NCI-H2081 (cell line): ENCODE data around the gene AHRR.

Experiments
- DNase-seq, 2 experiments: peaks; one replicate each; lab custom pipeline; 2025; lab: John Stamatoyannopoulos, UW

AHRR gene

DNA sequence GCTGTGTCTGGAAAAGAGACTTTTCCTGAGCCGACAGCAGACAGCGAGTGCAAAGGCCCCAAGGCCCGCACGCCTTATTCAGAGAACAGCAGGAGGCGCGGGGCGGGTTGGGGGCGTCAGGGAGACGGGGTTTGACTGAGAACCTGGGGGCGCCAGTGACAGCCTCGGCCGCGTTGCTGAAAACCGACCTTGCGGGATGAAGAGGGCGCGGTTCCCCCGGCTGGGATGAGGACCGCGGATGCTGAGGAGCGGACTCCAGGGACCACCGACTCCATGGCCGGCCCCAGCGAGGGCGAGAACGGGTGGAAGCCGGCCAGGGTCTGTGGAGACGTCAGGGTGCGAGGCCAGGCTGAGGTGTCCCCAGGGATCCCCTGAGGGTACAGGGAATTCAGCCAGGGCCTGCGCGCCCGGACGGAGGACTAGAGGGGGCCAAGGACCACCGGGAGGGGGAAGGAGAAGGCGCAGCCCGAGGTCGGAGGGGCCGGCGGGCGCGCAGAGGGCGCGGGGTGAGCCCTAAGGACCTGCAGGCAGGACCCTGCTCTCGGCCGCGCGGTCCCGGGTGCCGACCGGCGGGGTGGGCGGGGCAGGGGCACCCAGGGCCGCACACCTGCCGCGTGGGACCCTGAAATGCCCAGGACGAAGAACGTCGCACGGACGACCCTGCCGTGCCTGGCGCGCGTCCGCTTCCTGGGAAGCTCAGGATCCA lies 837 bp upstream of the AHRR start:
- no peak for DNase-seq

DNA sequence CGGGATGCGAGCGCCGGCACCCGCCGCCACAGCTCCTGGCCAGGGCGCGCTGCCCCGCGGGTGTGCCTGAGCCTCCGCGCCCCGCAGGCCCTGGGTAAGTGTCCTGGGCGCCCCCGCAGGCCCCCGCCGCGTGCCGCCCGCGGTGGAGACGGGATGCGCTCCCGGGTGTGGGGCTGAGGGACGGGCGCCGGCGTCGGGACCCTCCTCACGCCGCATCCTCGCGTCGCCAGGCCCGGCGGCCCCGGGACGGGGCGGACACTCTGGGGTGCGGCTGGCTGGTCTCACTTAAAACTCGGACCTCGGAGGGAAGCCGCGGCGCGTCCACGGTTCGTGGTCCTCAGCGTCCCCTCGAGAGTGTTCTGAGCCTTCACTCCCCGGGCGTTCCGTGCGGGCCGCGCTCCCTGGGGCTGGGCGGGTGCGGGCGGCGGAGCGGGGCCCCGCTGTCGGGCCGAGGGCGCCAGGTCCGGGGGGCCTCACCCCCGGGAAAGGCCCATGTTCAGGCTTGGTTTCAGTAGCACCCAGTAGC lies 275 bp downstream of the AHRR start:
- no peak for DNase-seq

DNA sequence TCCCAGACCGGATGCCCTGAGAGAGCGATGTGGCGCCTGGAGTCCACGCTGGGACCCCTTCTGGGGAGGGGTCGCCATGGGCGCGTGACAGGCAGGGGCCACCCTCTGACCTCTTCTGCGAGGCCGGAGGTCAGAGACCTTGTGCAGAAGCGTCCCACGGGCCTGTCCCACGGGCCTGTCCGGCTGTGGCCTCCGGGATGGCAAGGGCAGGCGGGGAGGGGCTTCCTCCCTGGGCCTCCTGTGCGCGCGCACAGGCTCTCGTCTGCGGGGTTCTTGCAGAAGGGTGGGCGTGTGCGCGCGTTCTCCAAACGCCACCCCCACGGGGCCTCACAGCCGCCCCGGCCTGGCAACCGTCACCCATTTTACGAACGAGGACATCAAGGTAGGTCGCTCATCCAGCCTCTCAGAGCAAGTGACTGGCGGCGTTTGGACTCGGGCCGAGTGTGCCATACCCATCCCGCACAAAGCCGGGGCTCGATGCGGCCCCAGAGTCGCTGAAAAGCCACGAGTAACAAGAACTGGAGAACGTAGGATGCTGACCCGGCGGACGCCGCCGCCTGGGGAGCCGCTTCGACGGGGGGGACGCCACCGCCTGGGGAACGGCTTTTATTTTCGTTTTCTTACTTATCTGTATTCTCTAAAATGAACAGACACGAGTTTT lies 897 bp downstream of the AHRR start:
- DNase-seq: peak in 1 of 2 experiments; percentile 24

GRCh38 chr5:322942-323879 lies 1.7 kb downstream of the AHRR start:
- DNase-seq: peak in 1 of 2 experiments; percentile 47

- no peak for DNase-seq
These were observed 3.5 kb downstream of the AHRR start for GRCh38 chr5:324736-325612.

GRCh38 chr5:326109-326508 lies 4.6 kb downstream of the AHRR start:
- DNase-seq: no peak

GRCh38 chr5:329121-329735 lies 7.7 kb downstream of the AHRR start:
- no peak for DNase-seq

DNA sequence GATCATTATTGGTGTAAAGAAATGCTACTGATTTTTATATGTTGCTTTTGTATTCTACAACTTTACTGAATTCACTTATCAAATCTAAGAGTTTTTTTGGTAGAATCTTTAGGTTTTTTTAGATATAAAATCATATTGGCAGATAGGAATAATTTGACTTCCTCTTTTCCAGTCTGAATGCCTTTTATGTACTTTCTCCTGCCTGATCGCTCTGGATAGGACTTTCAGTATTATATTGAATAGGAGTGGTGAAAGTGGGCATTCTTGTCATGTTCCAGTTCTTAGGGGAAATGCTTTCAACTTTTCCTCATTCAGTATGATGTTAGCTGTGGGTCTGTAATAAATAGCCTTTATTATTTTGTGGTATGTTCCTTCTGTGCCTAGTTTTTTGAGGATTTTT lies 8.3 kb downstream of the AHRR start:
- DNase-seq: no peak

DNA sequence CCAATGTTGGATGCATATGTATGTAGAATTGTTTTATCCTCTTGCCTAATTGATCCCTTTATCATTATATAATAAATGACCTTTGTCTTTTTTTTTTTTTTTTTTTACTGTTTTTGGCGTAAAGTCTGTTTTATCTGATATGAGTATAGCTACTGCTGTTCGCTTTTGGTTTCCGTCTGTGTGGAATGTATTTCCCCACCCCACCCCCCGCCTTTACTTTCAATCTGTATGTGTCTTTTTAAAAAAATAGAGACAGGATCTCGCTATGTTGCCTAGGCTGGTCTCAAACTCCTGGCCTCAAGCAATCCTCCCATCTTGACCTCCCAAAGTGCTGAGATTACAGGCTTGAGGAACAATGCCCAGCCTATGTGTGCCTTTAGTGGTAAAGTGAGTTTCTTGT lies 11.3 kb downstream of the AHRR start:
- DNase-seq: no peak

- no peak for DNase-seq
These were observed 12.4 kb downstream of the AHRR start for GRCh38 chr5:333945-334344.

DNA sequence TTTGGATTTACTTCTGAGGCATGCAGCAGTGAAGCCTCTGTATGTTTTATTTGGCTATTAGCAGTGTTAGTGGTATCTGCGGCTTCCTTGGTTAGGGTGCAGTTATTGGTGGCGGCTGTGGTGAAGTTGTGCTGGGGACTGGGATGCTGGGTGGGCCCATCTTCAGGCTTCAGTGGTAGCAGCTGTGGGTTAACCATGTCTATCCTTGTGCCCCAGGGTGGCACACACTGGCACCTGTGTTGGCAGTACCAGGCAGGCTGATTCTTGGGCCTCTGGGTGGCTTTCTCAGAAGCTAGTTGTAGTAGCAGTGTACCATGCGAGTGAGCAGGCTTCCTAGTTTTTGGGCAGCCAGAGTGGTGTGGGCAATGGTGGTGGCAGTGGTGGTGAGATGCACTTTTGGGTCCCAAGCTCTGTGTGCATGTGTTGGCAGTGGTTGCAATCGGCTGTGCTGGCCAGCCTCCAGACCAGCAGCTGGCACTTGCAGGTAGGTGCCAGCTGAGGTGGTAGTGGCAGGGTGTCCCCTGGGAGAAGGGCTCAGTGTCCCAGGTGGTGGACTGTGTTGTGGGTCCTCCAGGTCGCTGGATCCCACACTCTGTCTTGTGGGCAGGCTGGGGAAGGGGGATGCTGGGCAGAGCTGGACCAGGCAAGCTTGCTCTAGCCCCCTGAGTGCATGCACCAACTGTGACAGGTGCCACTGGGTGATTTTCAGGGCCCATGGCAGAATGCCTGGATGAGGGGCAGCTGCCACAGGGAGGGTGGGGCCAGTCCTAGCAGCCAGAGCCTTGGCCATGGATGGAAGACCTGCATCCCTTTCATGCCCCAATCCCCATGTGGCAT lies 13.6 kb downstream of the AHRR start:
- DNase-seq: peak; percentile 53 to 85

DNA sequence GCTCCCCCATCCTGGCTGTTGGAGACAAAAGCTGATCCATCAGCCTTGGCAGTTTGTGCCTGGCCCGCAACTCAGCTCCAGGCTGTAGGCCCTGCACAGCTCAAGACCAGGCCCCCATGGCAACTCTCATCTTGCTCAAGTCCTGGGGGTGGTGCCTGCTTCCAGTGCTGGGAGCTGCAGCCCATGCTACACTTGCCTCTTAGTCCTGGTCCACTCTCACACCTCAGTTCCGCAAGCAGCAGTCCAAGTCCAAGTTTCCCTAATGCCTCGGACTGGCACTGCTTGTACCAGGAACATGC lies 14.2 kb downstream of the AHRR start:
- no peak for DNase-seq

DNA sequence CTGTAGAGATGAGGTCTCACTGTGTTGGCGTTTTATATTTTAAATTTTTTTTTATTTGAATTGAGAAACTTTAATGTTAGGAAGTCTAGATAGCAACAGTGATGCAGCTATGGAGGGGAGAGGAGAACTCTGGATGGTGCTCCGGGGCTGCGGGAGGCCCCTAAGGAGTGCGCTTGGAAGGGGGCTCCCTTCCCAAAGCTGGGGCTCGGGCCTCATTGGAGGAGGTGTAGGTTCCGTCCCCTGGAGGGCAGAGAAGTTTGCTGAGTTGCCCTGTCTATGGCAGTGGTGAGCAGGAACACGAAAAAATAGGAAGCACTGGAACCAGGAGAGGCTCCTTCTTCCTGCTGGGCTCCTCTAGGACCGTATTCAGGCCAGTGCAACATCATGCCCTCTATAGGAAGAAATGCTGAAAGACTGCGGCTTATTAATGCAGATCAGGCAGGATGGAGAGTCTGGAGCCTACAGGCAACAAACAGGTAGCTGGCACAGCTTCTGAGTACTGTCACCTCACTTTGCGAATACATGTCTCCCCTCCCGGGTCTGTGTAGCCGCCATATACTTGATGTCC lies 16.1 kb downstream of the AHRR start:
- peak in 1 of 2 experiments; percentile 42 for DNase-seq

DNA sequence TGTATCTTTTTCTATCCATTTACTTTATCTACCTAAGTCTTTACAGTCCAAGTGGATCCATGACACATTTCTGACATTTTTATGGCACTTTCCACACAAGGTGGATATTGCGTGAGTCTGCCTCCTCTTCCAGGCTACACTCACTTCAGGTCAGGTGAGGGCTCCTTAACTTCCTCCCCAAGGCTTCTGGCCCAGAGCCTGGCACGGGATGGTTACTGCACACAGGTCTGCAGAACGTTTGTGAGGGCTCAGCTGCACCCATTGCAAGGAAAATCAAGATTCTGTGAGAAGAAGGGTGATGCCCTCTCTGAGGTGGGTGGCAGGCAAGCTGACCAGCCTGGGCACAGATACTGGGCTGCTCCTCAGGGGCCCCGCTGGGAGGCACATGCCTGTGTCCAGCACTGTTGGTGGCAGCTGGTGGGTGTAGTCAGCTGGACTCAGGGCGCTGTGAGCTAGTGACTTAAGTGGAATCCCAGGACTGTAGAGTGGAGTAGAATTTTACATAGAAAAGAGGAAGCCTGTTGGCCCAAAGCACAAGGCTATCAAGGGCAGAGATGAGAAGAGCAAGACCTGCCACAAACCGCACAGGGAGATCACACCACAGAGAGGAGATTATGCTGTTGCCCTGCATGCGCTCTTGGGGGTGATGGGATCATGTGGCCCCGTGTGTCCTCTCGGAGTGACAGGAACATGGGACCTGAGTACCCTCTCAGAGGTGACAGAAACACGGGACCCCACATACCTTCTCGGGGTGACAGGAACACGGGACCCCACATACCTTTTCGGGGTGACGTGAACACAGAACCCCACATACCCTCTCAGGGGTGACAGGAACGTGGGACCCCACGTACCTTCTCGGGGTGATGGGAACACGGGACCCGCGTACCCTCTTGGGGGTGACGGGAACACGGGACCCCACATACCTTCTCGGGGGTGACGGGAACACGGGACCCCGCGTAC lies 21.3 kb downstream of the AHRR start:
- DNase-seq: no peak

DNA sequence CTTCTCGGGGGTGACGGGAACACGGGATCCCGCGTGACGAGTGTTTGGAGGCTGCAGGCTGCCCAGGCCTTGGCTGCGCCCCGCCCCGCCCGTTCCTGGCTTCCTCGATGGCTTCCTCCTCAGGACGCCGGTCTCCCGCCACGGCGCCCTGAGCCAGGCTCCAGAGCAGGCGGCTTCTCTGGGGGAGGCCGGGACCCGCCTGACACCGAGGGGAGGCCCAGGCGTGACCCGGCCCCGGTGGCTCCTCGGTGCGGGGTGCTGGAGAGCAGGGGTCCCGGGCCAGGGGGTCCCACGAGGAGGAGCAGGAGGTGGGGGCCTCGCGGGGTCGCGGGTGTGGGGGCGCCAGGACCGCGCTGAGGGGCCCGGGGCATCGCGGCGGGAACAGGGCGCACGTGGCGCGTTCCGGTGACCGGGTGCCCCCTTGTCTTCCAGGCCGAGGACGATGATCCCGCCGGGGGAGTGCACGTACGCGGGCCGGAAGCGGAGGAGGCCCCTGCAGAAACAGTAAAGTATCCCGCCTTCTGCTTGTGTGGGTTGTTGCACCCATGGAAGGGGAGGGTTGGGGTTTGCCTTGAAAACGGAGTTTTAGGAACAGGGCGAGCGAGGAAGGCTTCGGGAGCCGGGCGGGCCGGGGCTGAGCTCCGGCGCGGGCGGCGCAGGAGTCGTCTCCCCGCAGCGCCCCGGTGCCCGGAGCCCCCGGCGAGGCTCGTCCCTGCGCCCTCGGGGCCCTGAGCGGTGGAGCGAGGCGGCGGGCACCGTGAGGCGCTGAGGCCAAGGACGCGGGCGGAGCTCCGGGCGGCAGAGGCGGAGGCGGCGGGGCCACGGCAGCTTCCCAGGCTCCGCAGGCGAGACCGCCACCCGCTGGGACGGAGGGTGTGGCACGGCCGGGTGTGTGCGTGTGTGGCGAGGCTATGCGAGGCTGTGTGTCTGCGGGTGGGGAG lies 22.2 kb downstream of the AHRR start:
- DNase-seq: no peak

DNA sequence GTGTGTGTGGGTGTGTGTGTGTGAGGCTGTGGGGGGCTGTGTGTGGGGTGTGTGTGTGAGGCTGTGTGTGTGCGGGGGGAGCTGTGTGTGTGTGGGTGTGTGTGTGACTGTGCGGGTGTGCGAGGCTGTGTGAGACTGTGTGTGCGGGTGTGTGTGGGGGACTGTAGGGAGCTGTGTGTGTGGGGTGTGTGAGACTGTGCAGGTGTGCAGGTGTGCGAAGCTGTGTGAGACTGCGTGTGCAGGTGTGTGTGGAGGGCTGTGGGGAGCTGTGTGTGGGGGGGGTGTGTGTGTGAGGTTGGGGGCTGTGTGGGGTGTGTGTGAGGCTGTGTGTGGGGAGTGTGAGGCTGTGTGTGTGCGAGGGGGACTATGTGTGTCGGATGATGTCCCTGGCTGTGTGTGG lies 23.2 kb downstream of the AHRR start:
- no peak for DNase-seq

DNA sequence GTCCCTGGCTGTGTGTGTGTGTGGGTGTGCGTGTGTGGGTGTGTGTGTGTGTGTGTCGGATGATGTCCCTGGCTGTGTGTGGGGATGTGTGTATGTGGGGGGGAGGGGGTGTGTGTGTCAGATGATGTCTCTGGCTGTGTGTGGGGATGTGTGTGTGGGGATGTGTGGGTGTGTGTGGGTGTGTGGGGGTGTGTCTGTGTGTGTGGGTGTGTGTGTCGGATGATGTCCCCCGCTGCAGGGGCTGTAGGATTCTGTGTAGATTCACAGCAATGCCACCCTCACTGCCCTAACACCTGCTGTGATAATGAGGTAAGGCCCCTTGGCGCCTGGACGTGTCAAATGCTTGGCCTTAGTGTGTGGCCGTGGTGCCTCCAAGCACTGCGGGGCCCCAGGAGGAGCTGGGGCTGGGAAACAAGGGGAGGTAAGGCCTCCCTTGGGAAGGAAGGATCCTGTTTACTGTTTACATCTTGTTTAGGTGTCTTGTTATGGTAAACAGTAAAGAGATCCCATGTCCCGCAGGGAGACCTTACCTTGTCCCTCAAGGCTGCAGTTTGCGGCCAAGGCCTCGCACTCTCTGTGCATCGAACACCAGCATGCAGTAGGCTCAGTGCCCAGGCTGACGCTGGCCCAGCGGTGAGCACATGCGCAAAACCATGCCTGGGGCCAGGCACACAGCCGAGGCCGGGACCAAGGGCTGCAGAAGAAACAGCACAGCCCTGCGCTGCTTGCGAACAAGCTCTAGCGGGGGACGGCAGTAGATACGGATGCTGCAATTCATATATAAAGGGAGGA lies 24.1 kb downstream of the AHRR start:
- no peak for DNase-seq
